HepG2 (cell line): ENCODE data around the gene EHBP1. TPM values are rescaled to one million over a fixed set of nuclear protein-coding genes. Genes with fewer than 3 reads are reported as not detected.

Source experiments
- ATAC-seq: fragments of 200-7000 bp; cut with Tn5 transposase; 3 replicates; pipeline ENCODE4 v1.9.1; 2020; ENCODE audit warnings: mild to moderate bottlenecking, moderate library complexity
- BruUV-seq: library from RNA; stranded (reverse); fragments of 400-500 nt; replicated peaks from 2 replicates; lab custom pipeline; 2021; lab: Mats Ljungman, UMichigan
- CTCF ChIA-PET: fragments of 300-600 bp; formaldehyde crosslinking; extraction: SDS; loops from one replicate; lab custom pipeline; 2021; ENCODE audit warnings: low total read pairs, inconsistent platforms, low intra/inter-chr PET ratio; lab: Yijun Ruan, JAX
- POLR2A ChIA-PET: fragments of 350-600 bp; sonication (Branson Sonifier 250); formaldehyde crosslinking; loops from one replicate; lab custom pipeline; 2020; ENCODE audit warnings: antibody characterized with exemption, inconsistent platforms; lab: Yijun Ruan, JAX
- DNase-seq: peaks from one replicate; pipeline ENCODE4 v3.0.0-alpha.2; 2015; ENCODE audit warnings: low spot score
- FAIRE-seq: peaks from 3 replicates; lab custom pipeline; 2011; peaks lifted over from hg19 to GRCh38; lab: Jason Lieb, UNC
- H2AFZ ChIP-seq: one replicate; pipeline ENCODE4 v1.6.1; 2011; ENCODE audit warnings: low read length, inconsistent platforms
- H3K27ac ChIP-seq: fragments of 300-600 bp; 3 replicates; pipeline ENCODE4 v1.8.0; 2011; ENCODE audit warnings: mixed run types, mild to moderate bottlenecking, mixed read lengths, low read length, inconsistent platforms; ENCODE audit not compliant: insufficient read depth; ENCODE audit errors: extremely low read length
- H3K27me3 ChIP-seq, 2 experiments: fragments of 200-600 bp in 1 of 2; 2 replicates in 1 of 2; 3 replicates in 1 of 2; pipeline versions ENCODE4 v1.6.0 to v1.8.0; 2011; ENCODE audit warnings: low read length in 2 of 2, mild to moderate bottlenecking in 2 of 2, moderate library complexity in 2 of 2, inconsistent platforms in 1 of 2; ENCODE audit not compliant: insufficient read depth in 2 of 2, control insufficient read depth in 1 of 2
- H3K36me3 ChIP-seq, 2 experiments: fragments of 200-600 bp in 1 of 2; replicated peaks in 1 of 2; 2 replicates in 1 of 2; 3 replicates in 1 of 2; pipeline versions ENCODE4 v1.5.1 to v1.8.0; 2011; ENCODE audit warnings: low read length in 2 of 2, inconsistent platforms in 1 of 2; ENCODE audit not compliant: insufficient read depth in 2 of 2, control insufficient read depth in 1 of 2
- H3K4me1 ChIP-seq: 2 replicates; pipeline ENCODE4 v1.5.1; 2012; ENCODE audit warnings: low read length, inconsistent platforms; ENCODE audit not compliant: insufficient read depth
- H3K4me2 ChIP-seq: 2 replicates; pipeline ENCODE4 v1.6.0; 2011; ENCODE audit warnings: low read depth, low read length, inconsistent platforms
- H3K4me3 ChIP-seq, 3 experiments: fragments of 200-600 bp in 1 of 3; sonication (generic), shearing (Covaris generic) in 1 of 3; replicated peaks in 1 of 3; 2 replicates each; pipeline ENCODE4 v1.5.1; 2011 to 2016; ENCODE audit warnings: low read length in 3 of 3, inconsistent platforms in 2 of 3, low read depth in 2 of 3, mild to moderate bottlenecking in 2 of 3, control low read depth in 1 of 3, mixed read lengths in 1 of 3; ENCODE audit not compliant: insufficient read depth in 1 of 3
- H3K79me2 ChIP-seq: one replicate; pipeline ENCODE4 v1.6.1; 2011; ENCODE audit warnings: low read length, inconsistent platforms; ENCODE audit not compliant: insufficient read depth
- H3K9ac ChIP-seq: 2 replicates; pipeline ENCODE4 v1.6.0; 2011; ENCODE audit warnings: mild to moderate bottlenecking, low read depth, low read length, inconsistent platforms; ENCODE audit not compliant: insufficient read depth
- H3K9me3 ChIP-seq: 2 replicates; pipeline ENCODE4 v1.5.1; 2012; ENCODE audit warnings: mild to moderate bottlenecking, low read length
- H4K20me1 ChIP-seq: 2 replicates; pipeline ENCODE4 v1.6.0; 2011; ENCODE audit warnings: inconsistent platforms, mild to moderate bottlenecking, low read length, moderate library complexity; ENCODE audit not compliant: insufficient read depth
- AGO1 ChIP-seq: fragments of 200-400 bp; formaldehyde crosslinking; IDR thresholded peaks from 2 replicates; pipeline ENCODE4 v1.6.1; 2017; ENCODE audit warnings: mild to moderate bottlenecking, low read depth, low read length, moderate library complexity; ENCODE audit not compliant: poor library complexity, severe bottlenecking
- CCAR2 ChIP-seq: fragments of 200-400 bp; formaldehyde crosslinking; optimal IDR thresholded peaks from 2 replicates; pipeline ENCODE3; 2018; ENCODE audit warnings: low read depth, mild to moderate bottlenecking, low read length, moderate library complexity
- CREB1 ChIP-seq, 2 experiments: fragments of 450-650 bp in 1 of 2; IDR thresholded peaks; 2 replicates each; pipeline ENCODE4 v1.6.1; 2016 to 2017; ENCODE audit warnings: control low read depth in 1 of 2, mild to moderate bottlenecking in 1 of 2, missing compliant biosample characterization in 1 of 2, missing genetic modification characterization in 1 of 2
- CSRNP1 ChIP-seq: sonication (generic); formaldehyde crosslinking; IDR thresholded peaks from 2 replicates; pipeline ENCODE4 v1.8.1; 2023; ENCODE audit warnings: mild to moderate bottlenecking, missing genetic modification reagents
- ETV5 ChIP-seq: IDR thresholded peaks from 2 replicates; pipeline ENCODE4 v1.6.1; 2018; ENCODE audit warnings: missing biosample characterization, missing genetic modification reagents, inconsistent platforms, borderline replicate concordance
- FOXA3 ChIP-seq: IDR thresholded peaks from 2 replicates; pipeline ENCODE4 v1.6.1; 2016; ENCODE audit warnings: missing genetic modification reagents, missing compliant biosample characterization
- NCOA2 ChIP-seq: sonication (generic); formaldehyde crosslinking; IDR thresholded peaks from 2 replicates; pipeline ENCODE4 v1.8.0; 2022; ENCODE audit warnings: inconsistent platforms
- PAX8 ChIP-seq: sonication (generic); formaldehyde crosslinking; IDR thresholded peaks from 2 replicates; pipeline ENCODE4 v1.8.0; 2022; ENCODE audit warnings: mild to moderate bottlenecking, missing genetic modification reagents, borderline replicate concordance
- POLR2AphosphoS2 ChIP-seq: IDR thresholded peaks from 2 replicates; pipeline ENCODE4 v1.6.1; 2011; ENCODE audit warnings: low read depth, low read length, improper control_type of control experiment
- PPARG ChIP-seq: conservative IDR thresholded peaks from 2 replicates; pipeline ENCODE4 v1.6.1; 2016; ENCODE audit warnings: missing biosample characterization, missing genetic modification reagents
- REST ChIP-seq, 2 experiments: IDR thresholded peaks; 2 replicates each; pipeline ENCODE4 v1.6.1; 2011 to 2012; ENCODE audit warnings: low read length in 2 of 2, borderline replicate concordance in 1 of 2, low read depth in 1 of 2, mild to moderate bottlenecking in 1 of 2, moderate library complexity in 1 of 2
- RFX5 ChIP-seq: IDR thresholded peaks from 2 replicates; pipeline ENCODE4 v1.6.1; 2011; ENCODE audit warnings: low read depth, low read length, improper control_type of control experiment
- THAP7 ChIP-seq: sonication (generic); formaldehyde crosslinking; IDR thresholded peaks from 2 replicates; pipeline ENCODE4 v1.8.1; 2023; ENCODE audit warnings: mild to moderate bottlenecking, missing genetic modification reagents
- ZNF207 ChIP-seq: fragments of 450-650 bp; IDR thresholded peaks from 2 replicates; pipeline ENCODE4 v1.6.1; 2016; ENCODE audit warnings: antibody characterized with exemption, borderline replicate concordance
- ZNF235 ChIP-seq: sonication (generic); formaldehyde crosslinking; IDR thresholded peaks from 2 replicates; pipeline ENCODE4 v1.8.1; 2023; ENCODE audit warnings: mild to moderate bottlenecking, missing genetic modification reagents, borderline replicate concordance
- ZNF333 ChIP-seq: sonication (generic); formaldehyde crosslinking; IDR thresholded peaks from 2 replicates; pipeline ENCODE4 v1.4.0; 2020; ENCODE audit warnings: mild to moderate bottlenecking, missing genetic modification reagents, borderline replicate concordance
- ZNF749 ChIP-seq: sonication (generic); formaldehyde crosslinking; IDR thresholded peaks from 2 replicates; pipeline ENCODE4 v1.8.0; 2022; ENCODE audit warnings: mild to moderate bottlenecking, missing genetic modification reagents, moderate library complexity, borderline replicate concordance
- ZNF781 ChIP-seq: sonication (generic); formaldehyde crosslinking; IDR thresholded peaks from 2 replicates; pipeline ENCODE4 v1.5.1; 2020; ENCODE audit warnings: borderline replicate concordance, mild to moderate bottlenecking, missing genetic modification reagents; ENCODE audit errors: not compliant biosample characterization
- ZNF816 ChIP-seq: sonication (generic); formaldehyde crosslinking; IDR thresholded peaks from 2 replicates; pipeline ENCODE4 v1.8.0; 2022; ENCODE audit warnings: missing genetic modification reagents, mild to moderate bottlenecking, borderline replicate concordance
- ZNF850 ChIP-seq: sonication (generic); formaldehyde crosslinking; conservative IDR thresholded peaks from 2 replicates; pipeline ENCODE4 v1.9.0; 2021; ENCODE audit warnings: mild to moderate bottlenecking, missing genetic modification reagents
- WGBS: methylation state at CpG from one replicate; pipeline ENCODE4 v1.1.6; 2017; ENCODE audit warnings: low lambda C conversion rate; 5-methylcytosine and 5-hydroxymethylcytosine counted together
- in situ Hi-C: cut with HindIII; loops from 2 replicates; pipeline ENCODE4 v1.10.0; 2017; ENCODE audit warnings: low pct_unique_long_range_greater_than_20kb; ENCODE audit not compliant: extremely low pct_ligation_motif_present
- intact Hi-C: fragments of 100-400 bp; cut with micrococcal nuclease; formaldehyde crosslinking; loops from one replicate; pipeline ENCODE4 v1.10.0; 2022; ENCODE audit not compliant: unreplicated experiment
- polyA plus RNA-seq, 8 experiments: library from polyadenylated mRNA; depleted of rRNA in 3 of 8; stranded (reverse) in 7 of 8; unstranded in 1 of 8; fragments of >200 nt; fragmentation: Illumina TruSeq in 4 of 8; extraction: Trizol in 4 of 8; gene quantifications; 2 replicates each; pipeline versions ENCODE4 v1.2.1 to v1.2.3, GENCODE V29; 2011 to 2016; ENCODE audit warnings: low read depth in 4 of 8, missing spikeins in 1 of 8, mixed read lengths in 1 of 8; ENCODE audit not compliant: insufficient read depth in 1 of 8
- total RNA-seq, 5 experiments: library from RNA; depleted of rRNA; stranded (reverse); fragments of >200 nt; fragmentation: Illumina TruSeq; extraction: Trizol; gene quantifications; 2 replicates each; pipeline ENCODE4 v1.2.3, GENCODE V29; 2016; ENCODE audit warnings: low read depth in 1 of 5

The EHBP1 gene
- total and polyA plus RNA-seq, 2 of the 13 experiments (the other 11 are each of a cell fraction or from before 2014, with no cell fraction given): 93.5 to 146 TPM

DNA sequence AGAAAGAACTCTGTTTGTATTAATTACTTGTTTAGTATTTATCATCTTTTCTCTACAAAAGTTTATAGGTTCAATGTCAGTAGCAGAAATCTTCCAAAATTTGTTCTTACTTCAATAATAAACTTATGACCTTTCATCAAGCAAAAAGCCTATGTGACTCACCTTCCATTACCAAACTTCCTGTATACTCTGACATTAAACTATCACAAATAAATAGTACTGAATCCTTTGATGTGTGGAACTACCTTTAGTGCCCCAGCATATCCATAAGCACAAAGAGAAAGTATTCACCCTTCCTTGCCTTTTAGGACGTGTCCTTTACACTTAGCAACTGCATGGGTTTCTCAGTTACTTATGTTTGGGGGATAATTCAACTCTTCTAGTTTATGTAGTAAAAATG is 166.0 kb downstream of the EHBP1 start:
- H3K4me1 ChIP-seq: peaks cover 13% of the 10 kb centered on the region
- no peak overlapping the region for H2AFZ ChIP-seq
- no peaks in the 10 kb centered on the region for H4K20me1 ChIP-seq
- CTCF ChIA-PET: no interaction called here
- H3K9ac ChIP-seq: no peak overlapping the region
- H3K27ac ChIP-seq: peak overlapping the region; percentile 14
- POLR2A ChIA-PET: no interaction called here
- DNase-seq (peak; percentile 73), FAIRE-seq (no peak), ATAC-seq (peak; percentile 57)
- in situ Hi-C loops: no loop called here
- WGBS: 84% methylated on average over 1 of the region's 1 CpG
- H3K9me3 ChIP-seq: peaks cover 15% of the 10 kb centered on the region
- H3K27me3 ChIP-seq: no peaks in the 10 kb centered on the region
- no TSS peak for BruUV-seq
- no peak overlapping the region for H3K4me3 ChIP-seq
- H3K79me2 ChIP-seq: no peaks in the 10 kb centered on the region
- no peak overlapping the region for H3K4me2 ChIP-seq
- intact Hi-C loops: no loop called here
- peaks cover 27 to 82% of the 10 kb centered on the region in 2 experiments for H3K36me3 ChIP-seq
- peak; percentile 49 for TF ChIP-seq FOXA3 (CRISPR knock-in tag)
- no peak for TF ChIP-seq ZNF235 (CRISPR knock-in tag)
- TF ChIP-seq ZNF816: no peak
- no peak for TF ChIP-seq THAP7 (CRISPR knock-in tag)
- TF ChIP-seq NCOA2 (CRISPR knock-in tag): peak; percentile 57
- TF ChIP-seq PAX8 (CRISPR knock-in tag): no peak
- TF ChIP-seq ZNF749 (CRISPR knock-in tag): no peak
- no peak for TF ChIP-seq ZNF333 (CRISPR knock-in tag)
- no peak for TF ChIP-seq ZNF207
- TF ChIP-seq ZNF781: no peak
- TF ChIP-seq ZNF850 (CRISPR knock-in tag): no peak
- no peak for TF ChIP-seq POLR2AphosphoS2
- no peak for TF ChIP-seq CCAR2
- no peak for TF ChIP-seq RFX5
- TF ChIP-seq ETV5: peak; percentile 51; the same call in 1 of the 2 replicates
- TF ChIP-seq PPARG (CRISPR knock-in tag): 0 out of 2 replicates have a peak, but pooled peaks have one; percentile 17
- no peak for TF ChIP-seq REST (IDR thresholded peaks at IDR 0.05; ENCODE audit: borderline replicate concordance in 1 of 2, low read depth in 1 of 2, low read length in 2 of 2)
- no peak for TF ChIP-seq CSRNP1
- TF ChIP-seq CREB1 (IDR thresholded peaks at IDR 0.05): no peak
- TF ChIP-seq CREB1 (CRISPR knock-in tag; IDR thresholded peaks at IDR 0.05): 0 out of 2 replicates have a peak, but pooled peaks have one; percentile 20
- no peak for TF ChIP-seq AGO1
